H1 (cell line): ENCODE measurements around the gene R3HDM2. TPM values are rescaled to one million over a fixed set of nuclear protein-coding genes. Genes with fewer than 3 reads are reported as not detected.

ENCODE experiments used
- SRF ChIP-seq: IDR thresholded peaks from 2 replicates; pipeline ENCODE4 v1.6.1; 2011; ENCODE audit warnings: mild to moderate bottlenecking, low read depth, low read length, moderate library complexity
- polyA plus RNA-seq, 7 experiments: library from polyadenylated mRNA; depleted of rRNA in 3 of 7; stranded (reverse) in 5 of 7; unstranded in 2 of 7; fragments of >200 nt in 5 of 7; fragments of 200-250 nt in 2 of 7; gene quantifications; 1 replicate in 5 of 7; 2 replicates in 1 of 7; 4 replicates in 1 of 7; pipeline versions ENCODE4 v1.2.1 to v1.2.3, GENCODE V29; 2011 to 2013; ENCODE audit warnings: missing spikeins in 2 of 7, mixed read lengths in 2 of 7
- total RNA-seq: library from RNA; stranded (reverse); fragmentation: NEBNext Ultra II Directional; extraction: Animal tissue kit (Norgen Biotek cat#: 25700); gene quantifications from 2 replicates; pipeline ENCODE4 v1.2.1, GENCODE V29; 2021

The R3HDM2 gene
- total and polyA plus RNA-seq, 2 of the 8 experiments (the other 6 are each of a cell fraction or from before 2014, with no cell fraction given): 25.6 to 27.0 TPM

DNA sequence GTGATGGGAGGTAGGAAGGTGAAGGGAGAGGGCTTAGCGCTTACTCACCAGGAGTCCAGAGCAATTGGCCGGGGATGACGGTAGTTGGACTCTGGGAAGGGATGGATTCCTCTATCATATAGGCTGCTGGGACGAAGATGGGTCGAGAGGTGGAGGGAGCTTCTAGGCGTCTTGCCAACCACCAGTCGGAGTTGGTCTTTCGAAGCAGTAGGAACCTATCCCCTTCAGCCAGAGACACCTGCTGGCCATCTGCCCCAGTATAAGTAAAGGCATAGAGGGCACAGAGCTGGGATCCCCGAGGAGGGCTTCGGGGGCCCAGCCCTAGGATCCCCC, 48.2 kb upstream of the R3HDM2 start (continued):
- TF ChIP-seq SRF: no peak
- TF ChIP-seq, all 59 proteins: peak for 0
